Left kidney (tissue), 8 donors: ENCODE measurements around the gene PRAC1. TPM values are rescaled to one million over a fixed set of nuclear protein-coding genes. Genes with fewer than 3 reads are reported as not detected.

Experiments used
- DNase-seq: peaks from one replicate; pipeline ENCODE4 v3.0.0-alpha.2; 2013
- long read RNA-seq, 8 donors: transcript quantifications; one replicate each; lab custom pipeline, GENCODE V29; 2026
- polyA plus RNA-seq: library from polyadenylated mRNA; unstranded; fragments of 120-200 nt; gene quantifications from one replicate; pipeline ENCODE4 v1.2.1, GENCODE V29; 2013; ENCODE audit not compliant: insufficient read length

PRAC1 gene
- not detected for polyA plus RNA-seq
- long read RNA-seq, donor 1, result 0 reads
- long read RNA-seq, donor 2, result 0 reads
- long read RNA-seq, donor 3, result 0 reads
- long read RNA-seq, donor 4, result 0 reads
- long read RNA-seq, donor 5, result 0 reads
- long read RNA-seq, donor 6, result 0 reads
- long read RNA-seq, donor 7, result 0 reads
- long read RNA-seq, donor 8, result 0 reads

- no peak for DNase-seq
Observed at GRCh38 chr17:48722201-48722907, at the start of gene PRAC1. Gene PRAC1 (minus strand): TSS chr17:48722518. CDS start chr17:48722392, 126 bp downstream.

- no peak for DNase-seq
Observed at GRCh38 chr17:48770954-48771353, 48.6 kb upstream of the PRAC1 start.

- DNase-seq, result no peak
Observed at GRCh38 chr17:48769009-48769675, 46.8 kb upstream of the PRAC1 start.

- DNase-seq, result no peak
Observed at GRCh38 chr17:48767263-48767774, 45.0 kb upstream of the PRAC1 start.

- DNase-seq, result no peak
Observed at GRCh38 chr17:48761114-48761513, 38.8 kb upstream of the PRAC1 start.

GRCh38 chr17:48760411-48760810, 38.1 kb upstream of the PRAC1 start:
- DNase-seq, result no peak

GRCh38 chr17:48759288-48759687, 37.0 kb upstream of the PRAC1 start:
- no peak for DNase-seq

GRCh38 chr17:48757524-48757961, 35.2 kb upstream of the PRAC1 start:
- DNase-seq, result no peak

GRCh38 chr17:48756830-48757251, 34.5 kb upstream of the PRAC1 start:
- no peak for DNase-seq

GRCh38 chr17:48755356-48755755, 33.0 kb upstream of the PRAC1 start:
- DNase-seq, result no peak

GRCh38 chr17:48754500-48755261, 32.4 kb upstream of the PRAC1 start:
- no peak for DNase-seq

GRCh38 chr17:48753794-48754499, 31.6 kb upstream of the PRAC1 start:
- DNase-seq, result no peak

GRCh38 chr17:48752399-48753288, 30.3 kb upstream of the PRAC1 start:
- DNase-seq, result no peak

- no peak for DNase-seq
Observed at GRCh38 chr17:48751733-48752398, 29.5 kb upstream of the PRAC1 start.

GRCh38 chr17:48751172-48751571, 28.9 kb upstream of the PRAC1 start:
- DNase-seq, result no peak

- no peak for DNase-seq
Observed at GRCh38 chr17:48749621-48750553, 27.6 kb upstream of the PRAC1 start.

GRCh38 chr17:48748718-48749566, 26.6 kb upstream of the PRAC1 start:
- DNase-seq, result no peak
